DMS114 treated with DMSO at 0.1 percent for 48 hours (cell line): ENCODE measurements around the gene UTS2R.
"Not testable (repeated sequence)": the region's sequence is repeated elsewhere in the genome, so short reads cannot be mapped to it uniquely, and the experiment has no call there.

ENCODE experiments used
- DNase-seq: peaks from one replicate; lab custom pipeline; 2025; ENCODE audit not compliant: unreplicated experiment; lab: John Stamatoyannopoulos, UW

Gene UTS2R

GRCh38 chr17:82374626-82375331 is 3.2 kb downstream of the UTS2R start:
- no peak for DNase-seq

- DNase-seq: no peak
Measured at GRCh38 chr17:82375359-82376041, 3.9 kb downstream of the UTS2R start.

GRCh38 chr17:82376042-82376730 is 4.6 kb downstream of the UTS2R start:
- DNase-seq: no peak

GRCh38 chr17:82377294-82377693 is 5.7 kb downstream of the UTS2R start:
- not testable (repeated sequence) for DNase-seq

- no peak for DNase-seq
Measured at GRCh38 chr17:82377924-82378740, 6.6 kb downstream of the UTS2R start.

- no peak for DNase-seq
Measured at GRCh38 chr17:82378741-82379021, 7.1 kb downstream of the UTS2R start.

GRCh38 chr17:82380860-82381702 is 9.5 kb downstream of the UTS2R start:
- DNase-seq: no peak

GRCh38 chr17:82381703-82382009 is 10.1 kb downstream of the UTS2R start:
- not testable (repeated sequence) for DNase-seq

GRCh38 chr17:82382220-82382932 is 10.8 kb downstream of the UTS2R start:
- not testable (repeated sequence) for DNase-seq

GRCh38 chr17:82382933-82383255 is 11.3 kb downstream of the UTS2R start:
- DNase-seq: no peak

- no peak for DNase-seq
Measured at GRCh38 chr17:82383411-82383810, 11.8 kb downstream of the UTS2R start.

GRCh38 chr17:82384051-82384729 is 12.6 kb downstream of the UTS2R start:
- no peak for DNase-seq

GRCh38 chr17:82384730-82385481 is 13.3 kb downstream of the UTS2R start:
- no peak for DNase-seq

GRCh38 chr17:82385559-82386254 is 14.1 kb downstream of the UTS2R start:
- DNase-seq: no peak

- no peak for DNase-seq
Measured at GRCh38 chr17:82386255-82386831, 14.8 kb downstream of the UTS2R start.

GRCh38 chr17:82386881-82387704 is 15.5 kb downstream of the UTS2R start:
- no peak for DNase-seq

GRCh38 chr17:82387705-82388106 is 16.1 kb downstream of the UTS2R start:
- no peak for DNase-seq
